Fibroblast of pulmonary artery (primary cell): ENCODE results near the gene PBX2.

Experiments
- DNase-seq: peaks from one replicate; pipeline ENCODE4 v3.0.0-alpha.2; 2010; ENCODE audit warnings: low read depth
- H3K4me3 ChIP-seq: replicated peaks from 2 replicates; pipeline ENCODE4 v1.5.1; 2011; ENCODE audit warnings: low read depth, mild to moderate bottlenecking, control low read depth, low read length, moderate library complexity
- CTCF ChIP-seq: IDR thresholded peaks from 2 replicates; pipeline ENCODE4 v1.5.1; 2011; ENCODE audit warnings: mild to moderate bottlenecking, control low read depth, low read length, inconsistent platforms; ENCODE audit errors: missing control alignments

The PBX2 gene

GRCh38 chr6:32178547-32179440 is 11.2 kb downstream of the PBX2 start:
- no peak for TF ChIP-seq CTCF
- DNase-seq = no peak
- peak overlapping the region; percentile 87 for H3K4me3 ChIP-seq

GRCh38 chr6:32177788-32178546 is 12.0 kb downstream of the PBX2 start, which contains the start of gene RNF5:
Gene RNF5, plus strand, starts transcription at chr6:32178405. Its CDS starts 107 bp downstream, at chr6:32178512.
- DNase-seq = peak; percentile 100
- H3K4me3 ChIP-seq = peak within 1 kb of the TSS; percentile 87
- TF ChIP-seq CTCF = no peak

GRCh38 chr6:32177183-32177787 is 12.7 kb downstream of the PBX2 start:
- TF ChIP-seq CTCF = no peak
- peak overlapping the region; percentile 87 for H3K4me3 ChIP-seq
- no peak for DNase-seq

- no peak for TF ChIP-seq CTCF
- peak; percentile 68 for DNase-seq
- H3K4me3 ChIP-seq = peak overlapping the region; percentile 87
Measured at GRCh38 chr6:32176476-32177182, 13.4 kb downstream of the PBX2 start.

GRCh38 chr6:32175711-32176475 is 14.1 kb downstream of the PBX2 start, which contains the start of gene AGPAT1:
Gene AGPAT1, minus strand, starts transcription at chr6:32176084. Its CDS starts 4,588 bp downstream, at chr6:32171496.
- peak within 1 kb of the TSS; percentile 87 for H3K4me3 ChIP-seq
- DNase-seq = peak; percentile 98
- no peak for TF ChIP-seq CTCF
